Measurements from ENCODE around the gene CELSR1.

CELSR1 gene

DNA sequence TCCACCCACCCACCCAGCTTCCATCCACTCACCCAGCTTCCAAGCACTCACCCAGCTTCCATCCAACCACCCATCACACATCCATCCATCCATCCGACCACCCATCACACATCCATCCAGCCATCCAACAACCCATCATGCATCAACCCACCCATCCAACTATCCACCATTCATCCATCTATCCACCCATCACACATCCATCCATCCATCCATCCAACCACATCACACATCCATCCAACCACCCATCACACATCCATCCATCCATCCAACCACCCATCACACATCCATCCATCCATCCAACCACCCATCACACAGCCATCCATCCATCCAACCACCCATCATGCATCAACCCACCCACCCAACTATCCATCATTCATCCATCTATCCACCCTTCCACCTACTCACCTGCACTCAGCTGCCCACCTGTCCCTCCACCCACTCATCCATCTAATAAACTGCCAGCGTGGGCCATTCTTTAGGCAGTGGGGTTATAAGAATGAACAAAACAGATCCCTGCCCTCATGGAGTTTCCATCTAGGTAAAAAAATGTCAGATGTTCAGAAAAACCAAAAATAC lies 88.2 kb downstream of the CELSR1 start:
- DNase-seq (ENCODE audit: low read depth, low spot score), result no peak

DNA sequence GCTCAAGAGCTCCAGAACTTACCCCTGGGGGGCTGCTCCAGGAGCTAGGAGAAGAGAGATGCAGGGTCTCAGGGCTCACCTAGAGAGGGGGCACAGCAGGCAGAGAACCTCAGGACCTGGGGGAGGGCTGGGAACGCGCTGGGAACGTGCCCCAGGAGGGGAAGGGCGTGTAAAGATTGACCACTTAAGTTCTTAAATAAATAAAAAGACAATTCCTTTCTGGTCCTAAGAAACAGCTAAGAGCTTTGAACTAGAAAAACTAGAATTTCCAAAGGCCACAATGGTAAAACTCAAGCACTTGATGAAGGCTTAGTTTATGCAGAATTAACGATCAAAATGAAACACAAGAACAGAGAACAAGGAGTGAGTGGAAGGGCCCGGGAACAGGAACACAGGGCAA lies 89.1 kb downstream of the CELSR1 start:
- DNase-seq (ENCODE audit: low read depth, low spot score), result no peak

DNA sequence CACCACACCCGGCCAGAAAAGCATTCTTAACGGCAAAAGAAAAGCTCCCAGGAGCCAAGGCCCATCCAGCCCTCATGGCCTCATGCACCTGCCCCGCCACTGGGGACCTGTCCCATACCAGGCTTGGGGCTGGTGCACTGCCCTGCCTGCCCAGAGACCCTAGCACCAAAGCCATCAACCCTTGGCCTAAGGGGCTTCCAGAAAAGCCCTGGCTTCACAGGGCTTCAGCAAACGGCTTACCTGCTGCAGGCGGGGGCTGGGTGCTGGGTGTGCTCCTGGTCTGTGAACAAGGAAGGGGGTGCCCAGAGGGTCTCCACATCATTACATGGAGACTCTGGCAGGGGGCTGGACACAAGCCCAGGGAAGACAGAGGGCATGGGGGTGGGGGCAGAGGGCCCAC lies 89.5 kb downstream of the CELSR1 start:
- DNase-seq (ENCODE audit: low read depth, low spot score), result no peak

DNA sequence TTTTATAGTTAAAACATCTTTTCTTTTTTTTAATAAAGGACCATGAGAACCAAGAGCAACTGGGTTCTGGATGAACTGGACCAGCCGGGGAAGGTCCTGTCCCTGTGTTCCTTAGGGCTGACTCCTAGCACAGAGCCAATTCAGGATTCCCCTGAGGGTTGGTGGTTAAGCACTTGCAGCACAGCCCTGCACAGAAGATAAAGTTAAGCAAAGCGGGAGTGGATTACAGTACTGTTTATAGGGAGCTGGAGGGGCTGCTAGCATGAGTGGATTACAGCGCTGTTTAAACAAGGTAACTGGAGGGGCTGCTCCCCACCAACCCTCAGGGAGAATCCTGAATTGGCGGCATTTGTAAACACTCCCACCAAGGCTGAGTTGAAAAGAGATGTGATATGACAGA lies 90.6 kb downstream of the CELSR1 start:
- no peak for DNase-seq (ENCODE audit: low read depth, low spot score)

DNA sequence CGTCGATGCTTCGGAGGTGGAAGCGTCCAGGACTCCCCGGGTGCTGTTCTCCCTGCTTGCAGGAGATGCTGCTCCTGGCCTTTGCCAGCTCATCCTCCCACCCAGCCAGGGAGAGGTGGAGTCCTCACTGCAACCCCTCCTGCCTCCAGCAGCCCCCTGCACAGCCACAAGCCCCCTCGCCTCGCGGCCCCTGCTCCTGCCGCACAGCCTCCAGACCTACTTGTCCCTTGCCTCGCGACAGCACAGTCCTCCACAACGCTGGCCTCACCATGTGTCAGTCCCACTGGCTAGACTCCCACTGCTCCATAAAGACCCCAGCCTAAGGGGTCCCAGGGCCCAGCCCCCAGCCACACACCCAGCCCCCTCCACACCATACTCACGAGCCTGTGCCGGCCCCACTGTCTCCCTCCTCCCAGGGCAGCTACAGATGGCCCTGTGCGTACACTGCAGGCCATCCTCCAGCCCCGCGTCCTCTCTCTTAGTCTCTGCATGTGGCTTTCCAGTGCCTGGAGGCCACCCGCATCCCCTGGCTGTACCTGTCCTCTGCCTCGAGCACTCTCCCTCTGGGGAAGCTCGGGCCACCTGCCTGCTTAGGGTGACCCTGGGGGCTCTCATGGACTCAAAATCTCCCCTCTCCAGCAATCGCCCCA lies 91.5 kb downstream of the CELSR1 start:
- DNase-seq (ENCODE audit: low read depth, low spot score), result no peak

DNA sequence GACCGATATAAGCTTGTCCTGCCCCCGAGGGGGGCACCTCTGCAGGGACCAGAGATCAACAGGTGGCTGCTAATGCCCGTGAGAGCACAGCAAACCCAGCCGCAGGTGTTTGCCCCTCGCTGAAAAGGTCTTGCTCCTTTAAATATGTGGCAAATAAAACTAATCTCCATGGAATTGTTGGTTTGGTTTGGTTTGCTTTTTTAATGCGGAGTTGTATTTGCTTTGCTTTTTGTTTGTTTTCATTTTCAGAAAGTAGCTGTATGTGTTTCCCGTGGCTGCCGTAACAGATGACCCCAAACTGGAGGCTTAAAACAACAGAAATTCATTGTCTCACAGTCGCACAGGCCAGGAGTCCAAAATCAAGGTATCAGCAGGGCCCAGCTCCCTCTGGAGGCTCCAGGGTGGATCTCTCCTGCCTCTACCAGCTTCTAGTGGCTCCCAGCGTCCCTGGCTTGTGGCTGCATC lies 93.0 kb downstream of the CELSR1 start:
- peak; percentile 21 for DNase-seq (ENCODE audit: low read depth, low spot score)

DNA sequence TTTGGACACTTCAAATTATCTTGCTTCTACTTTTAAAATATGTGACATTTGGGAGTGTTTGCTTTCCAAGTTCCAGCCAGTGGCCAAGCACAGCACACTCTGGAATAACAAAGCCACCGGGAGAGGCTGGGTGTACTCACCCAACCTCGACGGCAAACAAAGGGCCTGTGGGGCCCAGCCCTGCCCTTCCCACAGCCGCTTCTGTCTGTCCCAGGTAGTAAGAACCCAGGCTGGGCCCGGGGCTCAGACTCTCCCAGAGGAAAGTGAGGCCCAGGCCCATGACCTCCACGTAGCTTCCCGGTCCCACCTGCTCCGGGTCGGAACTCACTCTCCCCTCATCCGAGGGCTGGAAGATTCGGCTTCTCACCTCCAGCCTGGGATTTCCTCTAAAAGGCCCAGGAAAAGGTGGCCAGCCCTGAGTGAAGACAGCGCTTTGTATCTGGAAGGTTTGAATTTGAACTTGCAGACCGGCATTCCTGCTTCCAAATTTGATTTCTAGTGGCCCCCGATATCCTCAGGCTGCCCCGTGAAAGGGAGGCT lies 93.5 kb downstream of the CELSR1 start:
- no peak for DNase-seq (ENCODE audit: low read depth, low spot score)

DNA sequence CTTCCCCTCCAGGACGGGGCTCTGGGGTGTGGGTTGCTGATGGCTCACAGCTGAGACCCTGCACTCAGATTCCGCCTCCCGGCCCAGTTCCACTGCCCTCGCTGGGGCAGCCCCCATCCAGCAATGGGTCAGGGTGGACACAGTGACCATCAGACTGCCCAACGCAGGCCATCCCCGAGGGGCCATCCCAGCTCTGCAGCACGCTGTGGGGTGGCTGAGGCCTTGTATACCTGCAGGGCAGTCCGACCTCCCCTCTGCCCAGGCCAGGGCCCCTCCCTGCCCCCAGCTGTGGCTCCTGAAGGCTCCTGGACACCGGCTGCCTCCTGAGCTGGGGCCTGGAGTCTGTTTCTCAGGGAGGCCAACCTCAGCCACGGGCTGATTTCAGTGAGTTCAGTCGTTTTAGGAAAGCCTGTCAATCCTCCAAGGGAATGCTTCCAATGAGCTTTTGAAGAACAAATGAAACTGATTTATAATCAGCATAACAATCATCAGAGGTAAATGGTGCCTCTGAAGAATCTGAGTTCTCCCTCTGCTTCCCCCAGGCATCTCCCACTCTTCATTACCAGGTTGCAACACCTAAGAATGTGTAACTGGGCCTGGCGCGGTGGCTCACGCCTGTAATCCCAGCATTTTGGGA lies 95.1 kb downstream of the CELSR1 start:
- no peak for DNase-seq (ENCODE audit: low read depth, low spot score)

DNA sequence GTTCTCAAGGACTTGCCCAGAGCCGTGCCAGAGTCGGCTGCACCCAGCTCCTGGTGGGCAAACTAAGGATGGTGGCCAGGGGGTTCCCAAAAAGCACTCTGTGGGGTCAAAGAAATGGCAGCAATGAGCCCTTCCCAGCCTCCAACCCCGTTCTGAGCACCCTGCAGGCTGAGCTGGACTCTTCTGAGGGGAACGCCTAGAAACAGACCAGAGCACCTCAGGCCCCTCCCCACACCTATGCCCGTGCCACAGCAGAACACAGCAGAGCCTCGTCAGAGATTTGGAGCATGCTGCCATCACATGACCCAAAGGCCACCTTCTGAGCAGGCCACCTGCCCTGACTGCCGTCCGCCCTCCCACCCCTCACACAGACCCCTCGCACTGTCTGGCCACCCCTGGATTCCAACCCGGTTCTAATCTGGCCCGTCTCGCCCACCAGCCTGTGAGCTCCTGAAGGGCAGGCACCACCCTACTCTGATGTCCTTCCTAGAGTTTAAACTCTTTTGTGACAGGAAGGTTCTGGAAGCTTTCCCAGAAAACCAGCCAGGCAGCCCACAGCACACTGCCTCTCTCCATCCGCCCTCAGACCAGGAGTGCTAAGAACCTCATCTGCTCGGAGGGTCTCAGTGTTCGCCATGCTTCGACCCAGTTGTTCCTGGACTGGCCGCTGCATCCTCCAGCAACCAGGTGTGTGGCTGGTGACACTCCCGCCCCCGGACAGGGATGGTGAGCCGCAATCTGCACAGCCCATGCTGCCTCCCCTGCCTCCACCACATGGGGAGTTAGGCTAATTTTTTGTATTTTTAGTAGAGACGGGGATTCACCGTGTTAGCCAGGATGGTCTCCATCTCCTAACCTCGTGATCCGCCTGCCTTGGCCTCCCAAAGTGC lies 97.6 kb downstream of the CELSR1 start:
- DNase-seq (ENCODE audit: low read depth, low spot score), result no peak

DNA sequence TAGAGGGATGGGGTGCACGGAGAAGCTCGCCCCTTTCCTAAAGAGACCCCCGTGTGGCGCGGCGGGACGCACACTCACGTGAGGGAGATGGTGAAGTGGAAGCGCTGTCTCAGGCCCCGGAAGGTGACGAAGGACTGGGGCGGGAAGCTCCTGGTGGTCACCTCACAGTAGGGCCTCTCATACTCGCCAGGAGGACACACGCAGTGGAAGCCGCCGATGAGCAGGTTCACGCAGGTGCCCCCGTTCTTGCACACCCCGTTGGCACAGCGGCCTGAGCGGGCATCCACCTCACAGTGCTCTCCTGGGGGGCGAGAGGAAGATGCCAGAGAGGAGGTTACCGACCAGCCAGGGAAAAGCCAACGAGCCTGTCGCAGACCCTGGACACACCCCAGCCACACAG lies 98.3 kb downstream of the CELSR1 start:
- DNase-seq (ENCODE audit: low read depth, low spot score), result no peak

DNA sequence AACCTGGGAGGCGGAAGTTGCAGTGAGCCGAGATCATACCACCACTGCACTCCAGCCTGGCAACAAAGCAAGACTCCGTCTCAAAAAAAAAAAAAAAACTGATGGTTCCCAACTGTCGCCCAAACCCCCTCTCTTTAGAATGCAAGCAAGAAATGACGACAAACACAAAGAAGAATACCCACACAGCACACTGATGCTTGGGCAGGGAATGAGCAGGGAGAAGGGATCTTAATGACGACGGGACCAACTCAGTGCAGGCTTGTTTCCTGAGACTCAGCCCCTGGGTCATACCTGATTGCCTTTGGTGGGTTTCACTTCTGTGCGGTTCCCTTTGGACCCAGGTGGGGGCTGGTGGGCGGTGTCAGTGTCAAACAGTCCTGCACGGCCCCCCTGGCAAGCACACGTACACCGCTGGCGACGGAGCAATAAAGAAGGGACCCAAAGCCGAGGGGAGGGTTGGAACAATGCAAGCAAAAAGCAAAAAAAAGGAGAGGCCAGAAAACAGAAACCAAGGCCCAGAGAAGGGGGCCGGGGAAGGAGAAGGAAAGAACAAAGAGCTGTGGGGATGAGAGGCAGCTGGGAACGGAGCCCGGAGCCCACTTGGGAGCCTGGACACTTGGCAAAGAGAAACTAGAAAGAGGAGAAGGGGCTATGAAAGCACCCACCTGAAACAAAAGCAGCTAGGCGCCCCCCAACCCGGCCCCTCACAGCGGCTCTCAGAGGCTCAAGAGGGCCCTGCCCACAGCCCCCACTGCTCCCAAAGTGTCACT lies 99.6 kb downstream of the CELSR1 start:
- DNase-seq (ENCODE audit: low read depth, low spot score), result no peak

DNA sequence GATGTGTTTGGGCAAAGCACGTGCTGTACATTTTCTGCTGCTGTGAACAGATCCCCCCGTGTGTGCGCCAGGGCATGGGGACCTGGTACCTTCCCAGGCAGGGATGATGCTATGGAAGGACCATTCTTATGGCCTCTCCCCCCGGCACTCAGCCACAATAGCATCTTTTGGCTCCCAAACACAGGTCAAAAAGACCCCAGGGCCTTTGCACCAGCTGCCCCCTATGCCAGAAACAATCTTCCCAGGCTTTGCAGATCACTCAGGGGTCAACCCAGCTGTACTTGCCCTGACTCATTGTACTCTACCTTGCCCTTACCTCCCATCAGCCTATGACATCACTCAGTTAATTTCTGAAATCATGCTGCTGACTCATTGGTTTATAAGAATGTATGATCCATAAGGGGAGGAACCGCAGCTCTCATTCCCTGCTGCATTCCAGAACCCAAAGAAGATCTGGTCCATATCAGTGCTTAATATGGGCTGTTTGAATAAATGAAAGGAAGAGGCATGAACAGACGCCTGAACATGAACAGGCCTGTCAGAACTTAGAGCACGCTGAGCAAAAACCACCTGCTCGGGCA lies 100.7 kb downstream of the CELSR1 start:
- DNase-seq (ENCODE audit: low read depth, low spot score), result no peak

DNA sequence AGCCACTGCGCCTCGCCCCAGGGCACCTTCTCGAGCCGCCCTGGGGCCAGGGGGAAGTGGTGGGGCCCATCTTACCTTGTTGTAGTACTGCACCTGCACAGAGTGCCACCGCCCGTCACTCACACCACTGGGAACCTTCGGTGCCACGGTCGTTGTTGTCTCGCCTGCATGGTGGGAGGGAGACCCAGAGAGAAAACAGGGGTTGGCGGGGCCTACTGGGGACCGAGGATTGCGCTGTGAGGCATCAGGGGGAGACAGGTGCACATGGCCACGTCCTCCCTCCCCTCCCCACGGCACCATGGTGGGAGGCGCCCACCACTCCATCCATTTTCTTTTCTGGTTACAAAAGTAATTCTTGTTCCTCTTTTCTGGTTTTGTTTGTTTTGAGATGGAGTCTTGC lies 104.1 kb downstream of the CELSR1 start:
- DNase-seq (ENCODE audit: low read depth, low spot score), result no peak

DNA sequence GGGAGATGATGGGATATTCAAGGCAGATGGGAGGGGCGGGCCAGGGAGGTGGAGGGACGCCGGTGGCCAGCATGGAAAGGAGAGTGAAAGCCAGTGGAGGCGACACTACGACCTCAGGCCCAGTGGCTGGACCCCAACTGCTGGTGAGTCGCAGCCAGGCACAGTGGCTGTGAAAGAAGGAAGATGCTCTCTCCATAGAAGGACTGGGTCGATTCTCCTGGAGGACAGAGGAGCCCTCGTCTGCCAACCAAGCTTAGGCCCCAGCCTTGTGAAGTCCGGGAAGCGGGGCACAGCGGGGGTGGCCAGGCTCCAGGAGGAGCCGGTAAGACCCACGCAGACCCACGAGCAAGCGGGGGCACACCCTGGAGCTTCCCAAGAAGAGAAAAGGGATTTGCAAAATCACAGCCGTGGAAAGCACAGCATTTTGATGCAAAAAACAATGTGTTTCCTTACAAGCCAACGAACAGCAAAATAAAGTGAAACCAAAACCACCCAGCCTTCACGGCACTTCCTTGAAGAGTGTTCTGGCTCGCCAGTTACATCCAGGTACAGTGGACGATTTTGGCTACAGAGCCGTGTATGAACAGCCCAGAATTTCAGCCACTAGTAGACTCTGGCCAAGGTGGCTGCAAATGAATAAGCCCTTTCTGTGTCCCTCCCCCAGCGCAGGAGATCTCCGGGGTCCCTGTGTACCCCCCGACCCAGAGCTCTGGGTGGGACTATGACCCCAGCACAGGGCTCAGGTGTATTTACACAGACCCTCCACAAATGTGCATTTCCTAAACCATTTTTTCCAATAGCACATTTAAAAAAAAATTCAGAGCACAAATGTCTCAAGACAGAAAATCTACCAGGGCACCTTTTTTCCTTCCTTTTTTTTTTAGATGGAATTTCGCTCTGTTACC lies 105.0 kb downstream of the CELSR1 start:
- no peak for DNase-seq (ENCODE audit: low read depth, low spot score)

DNA sequence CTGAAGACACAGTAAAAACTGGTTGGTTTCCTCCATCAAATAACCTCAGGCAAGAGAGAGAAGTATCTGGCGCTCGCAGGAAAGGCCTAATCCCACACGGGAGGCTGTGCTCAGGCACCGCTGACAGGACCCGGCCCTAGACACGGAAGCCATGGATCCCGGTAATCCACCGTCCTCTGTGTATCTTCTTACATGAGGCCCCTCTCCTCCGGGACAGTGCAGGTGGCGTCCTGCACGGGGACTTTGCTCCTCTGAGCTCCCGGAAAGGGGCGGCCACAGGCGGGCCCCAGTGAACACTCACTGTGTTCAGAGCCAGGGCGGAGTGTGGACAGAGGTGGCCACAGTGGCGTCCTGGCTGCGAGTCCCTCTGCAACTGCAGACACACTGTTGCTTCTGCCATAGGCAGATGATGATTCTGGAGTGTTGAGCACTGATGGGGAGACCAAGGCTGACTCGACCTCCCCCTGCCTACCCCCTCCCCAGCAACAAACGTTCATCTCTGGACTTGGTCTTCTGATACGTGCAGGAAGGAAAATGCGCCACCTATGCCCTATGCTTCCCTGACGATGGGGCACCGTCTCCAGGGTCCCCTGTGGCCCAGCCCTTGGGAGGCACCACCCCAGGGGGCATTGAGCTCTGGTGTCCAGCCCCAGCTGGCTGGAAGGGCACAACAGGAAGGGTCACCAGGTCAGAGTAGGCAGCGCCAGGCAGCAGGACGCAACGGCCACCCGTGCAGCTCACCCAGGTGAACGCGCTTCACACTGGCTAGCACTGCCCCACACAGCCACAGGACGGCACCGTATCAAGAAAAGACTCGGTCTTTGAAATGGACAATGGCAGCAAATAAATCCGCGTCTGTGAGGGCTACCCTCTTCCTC lies 106.2 kb downstream of the CELSR1 start:
- no peak for DNase-seq (ENCODE audit: low read depth, low spot score)

DNA sequence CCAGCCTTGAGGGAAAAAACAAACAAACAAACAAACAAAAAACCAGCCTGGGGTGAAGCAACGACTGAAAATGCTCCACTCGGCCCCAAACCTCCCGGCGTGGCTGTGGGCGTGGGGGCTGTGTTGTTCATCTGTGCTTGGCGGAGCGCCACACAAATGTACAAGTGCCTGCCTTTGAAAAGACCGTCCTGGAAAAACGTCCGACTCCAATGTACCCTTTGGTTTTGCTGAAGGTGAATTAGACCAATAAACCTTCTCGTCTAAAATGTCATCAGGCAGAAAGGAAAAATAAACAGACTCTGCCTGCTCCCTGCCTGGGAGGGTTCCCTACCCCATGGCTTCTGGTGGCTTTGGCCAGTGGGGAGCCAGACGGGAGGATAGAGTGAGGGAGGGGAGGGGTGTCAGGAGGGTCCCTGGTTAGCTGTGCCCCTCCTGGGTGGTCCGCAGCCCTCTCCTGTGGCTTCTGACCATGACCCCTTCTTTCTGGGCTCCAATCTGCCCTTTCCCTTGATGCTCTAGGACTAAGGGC lies 108.0 kb downstream of the CELSR1 start:
- no peak for DNase-seq (ENCODE audit: low read depth, low spot score)

DNA sequence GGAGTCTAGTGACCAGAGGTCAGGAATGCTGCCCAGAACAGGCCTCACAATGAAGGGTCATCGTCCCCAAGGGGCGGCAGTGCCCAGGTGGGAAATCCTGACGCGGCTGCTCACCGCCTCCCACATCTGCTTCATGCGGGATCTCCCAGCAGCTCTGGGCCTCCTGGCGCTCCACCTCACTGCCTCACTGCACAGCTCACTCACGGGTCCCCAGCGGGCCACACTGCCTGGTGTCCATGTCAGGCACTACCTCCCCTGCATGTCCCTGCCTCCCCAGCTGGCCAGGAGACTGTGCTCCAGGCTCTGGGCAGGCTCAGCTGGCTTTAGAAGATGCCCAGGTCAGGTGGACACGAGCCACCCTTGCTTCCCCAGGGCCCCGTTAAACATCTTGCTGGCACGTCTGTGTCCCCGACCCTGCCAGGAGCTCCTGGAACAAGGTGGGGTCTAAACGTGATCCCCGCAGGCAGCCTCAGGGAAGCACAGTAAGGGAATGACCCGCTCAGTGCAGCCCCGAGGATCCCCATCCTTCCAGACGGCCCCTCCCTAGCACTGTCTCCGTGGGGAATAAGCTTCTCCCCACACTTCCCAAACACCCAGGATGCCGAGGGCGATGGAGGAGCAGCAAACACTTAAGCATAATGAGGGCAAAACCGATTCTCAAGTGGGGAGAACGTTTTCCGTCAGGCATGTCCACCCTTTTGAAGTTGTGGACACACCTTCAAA lies 108.7 kb downstream of the CELSR1 start:
- no peak for DNase-seq (ENCODE audit: low read depth, low spot score)

DNA sequence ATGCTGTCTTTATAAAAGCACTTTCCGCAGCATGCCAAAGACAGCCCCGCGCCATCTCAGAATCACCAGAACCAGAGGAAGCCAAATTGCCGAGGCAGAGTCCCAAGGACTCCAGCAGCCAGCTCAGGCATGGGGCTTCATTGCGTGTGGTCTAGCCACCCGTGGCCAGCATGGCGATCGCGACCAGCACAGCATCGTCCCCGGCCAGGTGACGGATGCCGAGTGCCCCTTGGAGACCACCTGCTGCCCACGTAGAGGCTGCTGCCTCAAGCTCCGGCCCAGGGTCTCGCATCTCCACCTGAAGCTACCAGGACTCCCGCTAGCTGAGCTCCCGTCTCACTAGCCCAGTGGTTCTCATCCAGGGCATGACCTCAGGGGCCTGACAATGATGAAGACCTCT lies 109.2 kb downstream of the CELSR1 start:
- DNase-seq (ENCODE audit: low read depth, low spot score), result no peak
